ENCODE data around the gene CS.

The CS gene

GRCh38 chr12:56307221-56307965 lies 7.3 kb upstream of the CS start:
- Histone ChIP-seq H3K4me1 (ENCODE audit: control insufficient read depth, low read depth, low read length) (no peaks in the 10 kb centered on the region), H2BK5ac (ENCODE audit: low read length) (no peak overlapping the region), H3K9ac (ENCODE audit: low read length) (no peak overlapping the region), H3K79me2 (ENCODE audit: control insufficient read depth, insufficient read depth, low read length) (no peaks in the 10 kb centered on the region), H4K8ac (ENCODE audit: low read depth, low read length) (no peak overlapping the region), H3K4me2 (ENCODE audit: low read length) (no peak overlapping the region), H3K4ac (ENCODE audit: low read depth, low read length) (no peak overlapping the region), H3K27me3 (ENCODE audit: insufficient read depth, low read length, poor library complexity) (no peaks in the 10 kb centered on the region), H4K5ac (ENCODE audit: low read length) (no peak overlapping the region), H3K36me3 (ENCODE audit: control insufficient read depth, insufficient read depth, low read length) (peaks cover 4% of the 10 kb centered on the region), H3K18ac (ENCODE audit: low read length) (no peak overlapping the region), H2BK15ac (replicated peaks; ENCODE audit: low read depth) (no peak overlapping the region), H3K4me3 (ENCODE audit: low read length) (no peak overlapping the region), H2BK120ac (ENCODE audit: low read depth, low read length) (no peak overlapping the region), H2AK5ac (ENCODE audit: low read length) (no peak overlapping the region), H3K79me1 (ENCODE audit: low read length) (no peaks in the 10 kb centered on the region), H3K56ac (ENCODE audit: low read length) (no peak overlapping the region), H3K23ac (ENCODE audit: low read length) (no peak overlapping the region), H3K27ac (ENCODE audit: low read depth, low read length) (no peak overlapping the region)
- no peak for DNase-seq
- WGBS (ENCODE audit: extremely low coverage, insufficient coverage, low lambda C conversion rate), result no CpG with 5 or more reads among the region's 7 CpGs

- H3K79me1 ChIP-seq (ENCODE audit: low read length), result no peaks in the 10 kb centered on the region
- no peaks in the 10 kb centered on the region for H3K27me3 ChIP-seq (ENCODE audit: insufficient read depth, low read length, poor library complexity)
- H3K27ac ChIP-seq (ENCODE audit: low read depth, low read length), result no peak overlapping the region
- no peak overlapping the region for H3K4ac ChIP-seq (ENCODE audit: low read depth, low read length)
- no peak overlapping the region for H2BK15ac ChIP-seq (replicated peaks; ENCODE audit: low read depth)
- no peak overlapping the region for H4K5ac ChIP-seq (ENCODE audit: low read length)
- H2BK5ac ChIP-seq (ENCODE audit: low read length), result no peak overlapping the region
- no peak overlapping the region for H3K23ac ChIP-seq (ENCODE audit: low read length)
- WGBS (ENCODE audit: extremely low coverage, insufficient coverage, low lambda C conversion rate), result no CpG with 5 or more reads among the region's 8 CpGs
- no peaks in the 10 kb centered on the region for H3K79me2 ChIP-seq (ENCODE audit: control insufficient read depth, insufficient read depth, low read length)
- H2BK120ac ChIP-seq (ENCODE audit: low read depth, low read length), result no peak overlapping the region
- no peak overlapping the region for H4K8ac ChIP-seq (ENCODE audit: low read depth, low read length)
- no peak overlapping the region for H2AK5ac ChIP-seq (ENCODE audit: low read length)
- no peak for DNase-seq
- no peak overlapping the region for H3K18ac ChIP-seq (ENCODE audit: low read length)
- H3K4me1 ChIP-seq (ENCODE audit: control insufficient read depth, low read depth, low read length), result peaks cover 4% of the 10 kb centered on the region
- H3K4me2 ChIP-seq (ENCODE audit: low read length), result no peak overlapping the region
- H3K36me3 ChIP-seq (ENCODE audit: control insufficient read depth, insufficient read depth, low read length), result peaks cover 2% of the 10 kb centered on the region
- H3K56ac ChIP-seq (ENCODE audit: low read length), result no peak overlapping the region
- H3K4me3 ChIP-seq (ENCODE audit: low read length), result no peak overlapping the region
- no peak overlapping the region for H3K9ac ChIP-seq (ENCODE audit: low read length)
Observed at GRCh38 chr12:56304872-56305590, 4.9 kb upstream of the CS start.

GRCh38 chr12:56304276-56304675 lies 4.1 kb upstream of the CS start:
- DNase-seq, result no peak
- peaks cover 6% of the 10 kb centered on the region for H3K79me2 ChIP-seq (ENCODE audit: control insufficient read depth, insufficient read depth, low read length)
- H3K4me3 ChIP-seq (ENCODE audit: low read length), result no peak overlapping the region
- no peak overlapping the region for H3K27ac ChIP-seq (ENCODE audit: low read depth, low read length)
- H3K4me2 ChIP-seq (ENCODE audit: low read length), result no peak overlapping the region
- no peak overlapping the region for H2BK120ac ChIP-seq (ENCODE audit: low read depth, low read length)
- no peak overlapping the region for H3K23ac ChIP-seq (ENCODE audit: low read length)
- H2AK5ac ChIP-seq (ENCODE audit: low read length), result no peak overlapping the region
- peaks cover 2% of the 10 kb centered on the region for H3K36me3 ChIP-seq (ENCODE audit: control insufficient read depth, insufficient read depth, low read length)
- no peak overlapping the region for H4K5ac ChIP-seq (ENCODE audit: low read length)
- peaks cover 4% of the 10 kb centered on the region for H3K4me1 ChIP-seq (ENCODE audit: control insufficient read depth, low read depth, low read length)
- no peak overlapping the region for H3K18ac ChIP-seq (ENCODE audit: low read length)
- no peak overlapping the region for H3K9ac ChIP-seq (ENCODE audit: low read length)
- H3K79me1 ChIP-seq (ENCODE audit: low read length), result peaks cover 5% of the 10 kb centered on the region
- H3K56ac ChIP-seq (ENCODE audit: low read length), result no peak overlapping the region
- no peak overlapping the region for H2BK15ac ChIP-seq (replicated peaks; ENCODE audit: low read depth)
- no peak overlapping the region for H2BK5ac ChIP-seq (ENCODE audit: low read length)
- WGBS (ENCODE audit: extremely low coverage, insufficient coverage, low lambda C conversion rate), result no CpG with 5 or more reads among the region's 3 CpGs
- H4K8ac ChIP-seq (ENCODE audit: low read depth, low read length), result no peak overlapping the region
- H3K27me3 ChIP-seq (ENCODE audit: insufficient read depth, low read length, poor library complexity), result no peaks in the 10 kb centered on the region
- no peak overlapping the region for H3K4ac ChIP-seq (ENCODE audit: low read depth, low read length)

- H4K8ac ChIP-seq (ENCODE audit: low read depth, low read length), result no peak overlapping the region
- H3K23ac ChIP-seq (ENCODE audit: low read length), result no peak overlapping the region
- peak; percentile 16 for DNase-seq
- H3K27ac ChIP-seq (ENCODE audit: low read depth, low read length), result peak overlapping the region; percentile 42
- WGBS (ENCODE audit: extremely low coverage, insufficient coverage, low lambda C conversion rate), result no CpG with 5 or more reads among the region's 21 CpGs
- H2BK15ac ChIP-seq (replicated peaks; ENCODE audit: low read depth), result no peak overlapping the region
- no peak overlapping the region for H4K5ac ChIP-seq (ENCODE audit: low read length)
- H3K79me2 ChIP-seq (ENCODE audit: control insufficient read depth, insufficient read depth, low read length), result peaks cover 32% of the 10 kb centered on the region
- peak overlapping the region; percentile 34 for H3K4me2 ChIP-seq (ENCODE audit: low read length)
- peaks cover 2% of the 10 kb centered on the region for H3K36me3 ChIP-seq (ENCODE audit: control insufficient read depth, insufficient read depth, low read length)
- H3K79me1 ChIP-seq (ENCODE audit: low read length), result peaks cover 16% of the 10 kb centered on the region
- no peak overlapping the region for H2BK120ac ChIP-seq (ENCODE audit: low read depth, low read length)
- peaks cover 7% of the 10 kb centered on the region for H3K4me1 ChIP-seq (ENCODE audit: control insufficient read depth, low read depth, low read length)
- H3K18ac ChIP-seq (ENCODE audit: low read length), result no peak overlapping the region
- peak overlapping the region; percentile 56 for H2AK5ac ChIP-seq (ENCODE audit: low read length)
- peak overlapping the region; percentile 81 for H3K56ac ChIP-seq (ENCODE audit: low read length)
- H3K4me3 ChIP-seq (ENCODE audit: low read length), result no peak overlapping the region
- H3K27me3 ChIP-seq (ENCODE audit: insufficient read depth, low read length, poor library complexity), result no peaks in the 10 kb centered on the region
- H2BK5ac ChIP-seq (ENCODE audit: low read length), result peak overlapping the region; percentile 16
- no peak overlapping the region for H3K4ac ChIP-seq (ENCODE audit: low read depth, low read length)
- peak overlapping the region; percentile 65 for H3K9ac ChIP-seq (ENCODE audit: low read length)
Observed at GRCh38 chr12:56300644-56301464, 724 bp upstream of the CS start.

- Histone ChIP-seq H2BK120ac (ENCODE audit: low read depth, low read length) (no peak overlapping the region), H3K36me3 (ENCODE audit: control insufficient read depth, insufficient read depth, low read length) (no peaks in the 10 kb centered on the region), H3K4me3 (ENCODE audit: low read length) (peak overlapping the region; percentile 98), H3K4me2 (ENCODE audit: low read length) (peak overlapping the region; percentile 36), H3K4me1 (ENCODE audit: control insufficient read depth, low read depth, low read length) (peaks cover 7% of the 10 kb centered on the region), H3K4ac (ENCODE audit: low read depth, low read length) (peak overlapping the region; percentile 60), H3K27ac (ENCODE audit: low read depth, low read length) (peak overlapping the region; percentile 84), H3K9ac (ENCODE audit: low read length) (peak overlapping the region; percentile 98), H2BK15ac (replicated peaks; ENCODE audit: low read depth) (no peak overlapping the region), H4K8ac (ENCODE audit: low read depth, low read length) (no peak overlapping the region), H4K5ac (ENCODE audit: low read length) (no peak overlapping the region), H3K79me2 (ENCODE audit: control insufficient read depth, insufficient read depth, low read length) (peaks cover 35% of the 10 kb centered on the region), H2AK5ac (ENCODE audit: low read length) (peak overlapping the region; percentile 45), H3K79me1 (ENCODE audit: low read length) (peaks cover 16% of the 10 kb centered on the region), H3K23ac (ENCODE audit: low read length) (no peak overlapping the region), H2BK5ac (ENCODE audit: low read length) (no peak overlapping the region), H3K27me3 (ENCODE audit: insufficient read depth, low read length, poor library complexity) (no peaks in the 10 kb centered on the region), H3K18ac (ENCODE audit: low read length) (peak overlapping the region; percentile 8), H3K56ac (ENCODE audit: low read length) (peak overlapping the region; percentile 95)
- peak; percentile 10 for DNase-seq
- WGBS (ENCODE audit: extremely low coverage, insufficient coverage, low lambda C conversion rate), result no CpG with 5 or more reads among the region's 10 CpGs
Observed at GRCh38 chr12:56299308-56299852, 750 bp downstream of the CS start.
